GM12892 (cell line): ENCODE results near the gene LIPE.

Experiments used
- POLR2A ChIP-seq: IDR thresholded peaks from 2 replicates; pipeline ENCODE4 v1.6.1; 2011; ENCODE audit warnings: low read depth, low read length, control low read depth
- POLR2AphosphoS5 ChIP-seq: IDR thresholded peaks from 2 replicates; pipeline ENCODE4 v1.6.1; 2011; ENCODE audit warnings: low read depth, low read length, control low read depth
- TAF1 ChIP-seq: IDR thresholded peaks from 2 replicates; pipeline ENCODE4 v1.6.1; 2011; ENCODE audit warnings: low read depth, mild to moderate bottlenecking, control low read depth, low read length, borderline replicate concordance

DNA sequence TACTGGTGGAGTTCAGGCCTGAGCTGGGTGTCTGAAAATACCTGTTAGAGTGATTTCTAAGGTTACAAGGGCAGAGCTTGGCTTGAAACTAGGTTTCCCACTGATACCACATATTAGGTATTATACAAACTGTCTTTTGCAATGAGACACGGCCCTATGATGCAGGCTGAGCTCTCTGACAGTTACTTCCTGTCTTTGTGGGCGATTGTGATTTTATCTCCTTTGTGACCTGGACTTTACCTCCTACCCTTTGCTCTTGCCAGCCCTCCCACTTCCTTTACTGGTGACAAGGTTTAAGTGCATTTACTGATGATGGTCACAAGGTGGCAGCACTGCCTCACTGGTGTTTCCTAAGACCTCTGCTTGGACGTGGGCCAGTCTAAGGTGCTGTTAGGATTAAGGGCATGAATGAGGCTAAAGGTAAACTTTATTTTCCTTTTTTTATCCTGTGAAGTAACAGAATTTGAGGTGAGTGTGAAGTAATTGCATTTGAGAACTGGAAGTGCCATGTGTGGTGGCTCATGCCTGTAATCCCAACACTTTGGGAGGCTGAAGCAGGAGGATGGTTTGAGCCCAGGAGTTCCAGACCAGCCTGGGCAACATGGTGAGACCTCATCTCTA lies 23.2 kb upstream of the LIPE start:
- TF ChIP-seq POLR2A (no peak), TAF1 (no peak), POLR2AphosphoS5 (no peak)
